Liver (tissue), 3 donors: ENCODE data around the gene BDP1.

ENCODE experiments used
- ATF3 ChIP-seq: IDR thresholded peaks from 2 replicates; pipeline ENCODE4 v1.6.1; 2016; ENCODE audit warnings: antibody characterized with exemption
- CTCF ChIP-seq: fragments of 150-350 bp; IDR thresholded peaks from 2 replicates; pipeline ENCODE4 v1.5.1; 2017; ENCODE audit warnings: improper control_type of control experiment, low read depth, low read length; ENCODE audit not compliant: missing input control
- EGR1 ChIP-seq, 2 donors: IDR thresholded peaks; 2 replicates each; pipeline ENCODE4 v1.6.1; 2016 to 2018; ENCODE audit warnings: antibody characterized with exemption in 2 of 2, low read depth in 2 of 2
- FOXA1 ChIP-seq: IDR thresholded peaks from 2 replicates; pipeline ENCODE4 v1.6.1; 2016; ENCODE audit warnings: antibody characterized with exemption
- HNF4A ChIP-seq, 2 donors: conservative IDR thresholded peaks; 2 replicates each; pipeline ENCODE4 v1.6.1; 2016; ENCODE audit warnings: antibody characterized with exemption in 2 of 2, mild to moderate bottlenecking in 2 of 2
- HNF4G ChIP-seq: IDR thresholded peaks from 2 replicates; pipeline ENCODE4 v1.6.1; 2016; ENCODE audit warnings: antibody characterized with exemption
- JUND ChIP-seq, 2 donors: IDR thresholded peaks; 2 replicates each; pipeline ENCODE4 v1.6.1; 2016; ENCODE audit warnings: antibody characterized with exemption in 2 of 2
- MAX ChIP-seq: IDR thresholded peaks from 2 replicates; pipeline ENCODE4 v1.6.1; 2016; ENCODE audit warnings: antibody characterized with exemption
- RAD21 ChIP-seq, 2 donors: IDR thresholded peaks; 2 replicates each; pipeline ENCODE4 v1.6.1; 2016; ENCODE audit warnings: antibody characterized with exemption in 2 of 2, mild to moderate bottlenecking in 2 of 2
- SP1 ChIP-seq: IDR thresholded peaks from 2 replicates; pipeline ENCODE4 v1.6.1; 2018; ENCODE audit warnings: antibody characterized with exemption, mild to moderate bottlenecking
- TAF1 ChIP-seq: conservative IDR thresholded peaks from 2 replicates; pipeline ENCODE4 v1.6.1; 2016; ENCODE audit warnings: antibody characterized with exemption, mild to moderate bottlenecking
- YY1 ChIP-seq: IDR thresholded peaks from 2 replicates; pipeline ENCODE4 v1.6.1; 2016; ENCODE audit warnings: antibody characterized with exemption, mild to moderate bottlenecking
- TF ChIP-seq, protein P1 (sequence below): IDR thresholded peaks from 2 replicates; pipeline ENCODE4 v1.6.1; 2016; ENCODE audit warnings: antibody characterized with exemption, mild to moderate bottlenecking
- donor health status: healthy.
- donor health status: healthy.

GRCh38 chr5:71569748-71570509 is 114.5 kb downstream of the BDP1 start:
- TF ChIP-seq RAD21 (IDR thresholded peaks at IDR 0.05) (no peak), MAX (no peak), CTCF (no peak), HNF4A (conservative IDR thresholded peaks at IDR 0.05) (no peak), SP1 (no peak), TAF1 (no peak), ATF3 (no peak), YY1 (no peak), EGR1 (IDR thresholded peaks at IDR 0.05; ENCODE audit: low read depth in 2 of 2) (no peak), JUND (IDR thresholded peaks at IDR 0.05) (no peak), FOXA1 (no peak), HNF4G (no peak)
- TF ChIP-seq, protein P1, sequence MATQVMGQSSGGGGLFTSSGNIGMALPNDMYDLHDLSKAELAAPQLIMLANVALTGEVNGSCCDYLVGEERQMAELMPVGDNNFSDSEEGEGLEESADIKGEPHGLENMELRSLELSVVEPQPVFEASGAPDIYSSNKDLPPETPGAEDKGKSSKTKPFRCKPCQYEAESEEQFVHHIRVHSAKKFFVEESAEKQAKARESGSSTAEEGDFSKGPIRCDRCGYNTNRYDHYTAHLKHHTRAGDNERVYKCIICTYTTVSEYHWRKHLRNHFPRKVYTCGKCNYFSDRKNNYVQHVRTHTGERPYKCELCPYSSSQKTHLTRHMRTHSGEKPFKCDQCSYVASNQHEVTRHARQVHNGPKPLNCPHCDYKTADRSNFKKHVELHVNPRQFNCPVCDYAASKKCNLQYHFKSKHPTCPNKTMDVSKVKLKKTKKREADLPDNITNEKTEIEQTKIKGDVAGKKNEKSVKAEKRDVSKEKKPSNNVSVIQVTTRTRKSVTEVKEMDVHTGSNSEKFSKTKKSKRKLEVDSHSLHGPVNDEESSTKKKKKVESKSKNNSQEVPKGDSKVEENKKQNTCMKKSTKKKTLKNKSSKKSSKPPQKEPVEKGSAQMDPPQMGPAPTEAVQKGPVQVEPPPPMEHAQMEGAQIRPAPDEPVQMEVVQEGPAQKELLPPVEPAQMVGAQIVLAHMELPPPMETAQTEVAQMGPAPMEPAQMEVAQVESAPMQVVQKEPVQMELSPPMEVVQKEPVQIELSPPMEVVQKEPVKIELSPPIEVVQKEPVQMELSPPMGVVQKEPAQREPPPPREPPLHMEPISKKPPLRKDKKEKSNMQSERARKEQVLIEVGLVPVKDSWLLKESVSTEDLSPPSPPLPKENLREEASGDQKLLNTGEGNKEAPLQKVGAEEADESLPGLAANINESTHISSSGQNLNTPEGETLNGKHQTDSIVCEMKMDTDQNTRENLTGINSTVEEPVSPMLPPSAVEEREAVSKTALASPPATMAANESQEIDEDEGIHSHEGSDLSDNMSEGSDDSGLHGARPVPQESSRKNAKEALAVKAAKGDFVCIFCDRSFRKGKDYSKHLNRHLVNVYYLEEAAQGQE = no peak
